GM19193 (cell line): ENCODE measurements around the gene HPSE.

ENCODE experiments used
- POLR2A ChIP-seq: IDR thresholded peaks from 4 replicates; pipeline ENCODE4 v1.6.1; 2011; ENCODE audit not compliant: insufficient read depth, insufficient read length; ENCODE audit errors: extremely low read depth

HPSE gene

DNA sequence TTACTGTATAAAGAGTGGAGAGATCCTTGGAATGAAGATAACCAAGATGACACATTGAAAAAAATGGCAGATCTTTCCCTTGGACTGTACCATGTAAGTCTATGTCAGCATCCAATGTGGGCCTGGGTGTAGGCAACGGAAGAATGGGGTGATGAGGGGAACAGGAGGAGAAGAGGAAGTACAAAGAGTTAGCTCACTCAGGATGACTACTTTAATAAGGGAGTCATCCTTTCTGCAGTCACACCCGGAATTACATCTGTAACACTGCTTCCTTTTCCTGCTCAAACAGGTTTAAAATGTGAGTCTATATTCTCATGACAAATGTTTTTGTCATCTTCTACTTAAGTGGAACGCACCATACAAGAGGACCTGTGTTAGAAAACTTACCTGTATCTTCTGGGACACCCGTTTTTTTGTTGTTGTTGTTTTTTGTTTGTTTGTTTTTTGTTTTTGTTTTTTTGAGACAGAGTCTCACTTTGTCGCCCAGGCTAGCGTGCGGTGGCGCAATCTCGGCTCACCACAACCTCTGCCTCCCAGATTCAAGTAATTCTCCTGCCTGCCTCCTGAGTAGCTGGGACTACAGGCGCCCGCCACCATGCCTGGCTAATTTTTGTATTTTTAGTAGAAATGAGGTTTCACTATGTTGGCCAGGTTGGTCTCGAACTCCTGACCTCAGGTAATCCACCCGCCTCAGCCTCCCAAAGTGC, 18.0 kb downstream of the HPSE start:
- TF ChIP-seq POLR2A: no peak

DNA sequence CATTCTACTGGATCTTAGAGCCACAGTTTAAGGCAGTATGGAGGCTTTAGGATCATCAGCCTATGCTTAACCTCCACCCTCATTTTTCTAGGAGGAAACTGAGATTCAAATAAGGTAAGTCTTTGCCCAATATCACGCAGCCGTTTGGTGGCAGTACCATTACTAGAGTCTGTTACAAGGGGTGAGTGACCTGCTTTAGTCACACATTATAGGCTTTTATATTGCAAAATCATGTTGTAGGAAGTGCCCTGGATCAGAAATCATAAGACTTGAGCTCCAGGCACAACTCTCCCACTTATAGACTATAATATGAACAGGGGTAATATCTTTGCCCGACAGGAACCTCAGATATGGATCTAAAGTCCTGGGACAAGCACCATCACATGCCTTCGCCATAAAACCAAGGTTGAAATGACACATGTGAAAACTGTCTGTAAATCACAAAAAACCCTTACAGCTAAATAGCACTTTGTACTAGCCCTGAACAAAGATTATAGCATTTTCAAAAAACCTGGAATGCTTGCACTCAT, 19.2 kb downstream of the HPSE start:
- TF ChIP-seq POLR2A: no peak

DNA sequence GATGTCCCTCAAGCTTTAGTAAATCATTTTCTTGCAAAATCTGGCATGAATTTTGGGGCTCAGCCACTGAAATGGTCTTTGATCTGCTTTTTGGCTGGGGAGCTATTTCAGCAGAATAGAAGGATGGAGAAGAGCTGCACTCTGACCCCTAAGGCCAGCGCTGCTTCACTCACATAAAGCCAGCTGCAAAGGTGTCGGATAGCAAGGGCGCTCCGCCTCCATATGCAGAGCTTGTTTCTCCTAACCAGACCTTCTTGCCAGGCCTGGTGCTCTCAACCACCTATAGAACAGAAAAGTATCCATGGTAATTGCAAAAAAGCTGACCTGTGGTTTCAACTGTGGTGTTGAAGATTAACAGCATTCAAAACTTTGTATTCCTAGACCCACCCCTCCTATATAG, 26.0 kb downstream of the HPSE start:
- no peak for TF ChIP-seq POLR2A

DNA sequence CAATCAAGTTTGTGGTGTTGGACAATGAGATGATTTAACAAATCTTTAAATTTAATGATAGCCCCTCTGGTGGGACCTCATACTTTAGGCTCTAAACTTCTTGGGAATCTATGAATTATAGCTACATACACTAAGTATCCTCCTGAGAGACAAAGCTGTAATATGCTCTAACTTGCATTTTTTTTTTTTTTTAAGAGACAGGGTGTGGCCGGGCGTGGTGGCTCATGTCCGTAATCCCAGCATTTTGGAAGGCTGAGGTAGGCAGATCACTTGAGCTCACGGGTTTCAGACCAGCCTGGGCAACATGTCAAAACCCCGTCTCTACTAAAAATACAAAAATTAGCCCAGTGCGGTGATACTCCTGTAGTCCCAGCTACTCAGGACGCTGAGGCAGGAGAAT, 26.7 kb downstream of the HPSE start:
- TF ChIP-seq POLR2A: no peak

DNA sequence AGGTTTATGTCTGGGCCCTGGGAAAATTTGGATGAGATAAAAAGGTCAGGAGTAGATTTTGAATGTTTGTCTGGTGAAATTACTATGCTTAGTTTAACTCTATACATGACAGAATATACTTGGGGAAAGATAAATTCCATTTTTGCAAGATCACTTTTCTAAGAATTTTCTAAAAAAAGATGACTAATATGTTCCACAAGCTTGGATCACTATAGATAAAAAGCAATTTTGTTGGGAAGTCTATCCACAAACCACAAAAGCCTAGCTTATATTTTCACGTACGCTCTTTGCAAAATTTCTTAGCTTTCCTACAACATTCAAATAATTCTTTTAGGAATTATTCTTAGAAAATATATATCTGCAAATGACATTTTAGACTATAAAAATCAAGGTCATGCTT, 29.5 kb downstream of the HPSE start:
- TF ChIP-seq POLR2A: no peak

DNA sequence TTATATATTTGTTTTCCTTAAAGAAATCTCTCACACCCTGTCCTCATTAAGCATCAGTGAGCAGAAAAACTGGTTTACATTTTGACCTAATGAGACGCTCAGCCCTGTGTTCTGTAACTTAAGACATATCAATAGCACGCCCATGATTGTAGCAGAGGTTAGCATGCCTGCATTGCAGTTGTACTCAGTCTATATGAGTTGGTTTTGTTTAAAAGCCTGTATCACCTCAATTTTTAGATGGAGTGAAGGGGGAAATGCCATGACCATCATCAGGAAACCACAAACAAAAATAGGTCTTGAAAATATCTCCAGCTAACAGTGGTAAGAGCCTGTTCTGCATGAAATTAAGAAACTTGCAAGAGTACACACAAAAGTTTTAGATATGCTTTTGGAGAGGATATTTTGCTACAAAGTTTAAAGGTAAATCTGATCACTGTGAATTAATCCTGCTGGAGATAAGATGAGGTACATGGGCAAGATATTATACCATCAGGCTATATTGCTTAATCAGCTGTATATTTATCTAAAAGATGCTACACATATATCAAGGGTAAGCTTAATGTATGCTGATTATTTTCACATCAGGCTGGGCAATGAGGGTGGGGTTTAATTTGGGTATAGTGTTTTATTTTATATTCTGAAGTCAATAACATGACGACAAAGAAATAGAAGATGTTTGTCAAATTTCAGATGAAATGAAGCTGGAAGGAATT, 36.9 kb downstream of the HPSE start:
- no peak for TF ChIP-seq POLR2A

- TF ChIP-seq POLR2A: no peak
Observed at GRCh38 chr4:83293305-83294046, 41.2 kb downstream of the HPSE start.

- no peak for TF ChIP-seq POLR2A
Observed at GRCh38 chr4:83285055-83285407, 49.6 kb downstream of the HPSE start.

DNA sequence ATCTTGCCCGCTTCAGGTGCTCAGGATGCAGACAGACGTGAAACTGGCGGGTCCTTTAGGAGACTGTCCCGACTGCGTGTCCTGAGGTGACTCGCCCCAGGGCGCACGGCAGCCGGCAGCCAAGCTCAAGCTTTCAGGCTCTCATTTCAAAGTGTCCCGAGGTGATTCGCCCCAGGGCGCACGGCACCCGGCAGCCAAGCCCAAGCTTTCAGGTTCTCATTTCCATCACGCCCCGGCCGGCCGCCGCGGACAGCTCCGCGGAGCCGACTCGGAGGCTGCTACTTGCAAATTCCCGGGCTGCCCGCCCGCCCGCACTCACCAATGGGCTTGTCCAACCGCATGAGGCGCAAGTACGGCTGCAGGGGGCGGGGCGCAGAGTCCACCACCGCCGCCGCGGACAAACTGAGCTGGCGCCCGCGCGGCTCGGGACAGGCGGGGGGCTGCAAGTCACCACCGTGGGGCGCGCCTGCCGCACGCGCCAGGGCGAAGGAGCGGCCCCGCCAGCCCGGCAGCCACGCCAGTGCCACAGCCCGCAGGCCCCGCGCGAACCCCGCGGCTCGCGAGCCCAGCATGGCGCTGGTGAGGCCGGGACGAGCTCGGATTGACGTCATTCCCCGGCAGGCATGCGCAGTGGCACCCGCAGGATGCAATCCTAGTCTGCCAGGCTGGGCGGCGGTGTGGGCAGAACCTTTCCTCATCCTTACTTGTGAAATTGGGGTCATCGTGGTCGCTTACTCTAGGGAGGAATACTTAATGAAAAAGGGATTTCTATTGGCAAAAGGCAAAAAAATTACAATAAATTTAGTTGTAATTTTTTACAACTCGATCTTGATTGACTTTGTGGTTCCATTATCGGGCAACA, 50.2 kb downstream of the HPSE start, which contains the start of gene COQ2:
TSS of gene COQ2 (minus strand) at position 606 of the 862 bp plus-strand sequence. CDS start at position 572, 34 bp downstream.
- peak; percentile 82 for TF ChIP-seq POLR2A

DNA sequence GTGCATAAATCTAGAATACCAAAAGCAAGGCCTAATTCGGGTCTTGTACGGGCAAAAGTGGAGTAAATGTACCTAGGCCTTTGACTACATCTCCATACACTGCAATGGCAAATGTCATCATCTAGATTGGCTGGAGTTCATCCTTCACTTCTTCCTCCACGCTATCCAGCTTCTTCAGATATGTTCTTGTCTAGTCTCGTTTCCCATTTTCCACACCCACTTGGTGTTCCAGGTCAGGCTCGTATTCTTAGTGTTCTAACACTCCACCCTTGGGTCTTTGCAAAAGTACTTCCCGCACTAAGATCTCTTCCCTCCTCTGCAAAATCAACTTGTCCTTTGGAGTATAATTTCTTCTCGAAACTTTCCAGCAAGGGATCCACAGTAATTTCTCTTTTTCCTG, 51.5 kb downstream of the HPSE start:
- no peak for TF ChIP-seq POLR2A

GRCh38 chr4:83282049-83282535, 52.6 kb downstream of the HPSE start:
- no peak for TF ChIP-seq POLR2A

GRCh38 chr4:83281307-83281706, 53.3 kb downstream of the HPSE start:
- TF ChIP-seq POLR2A: no peak

GRCh38 chr4:83276299-83277040, 58.2 kb downstream of the HPSE start:
- no peak for TF ChIP-seq POLR2A

GRCh38 chr4:83272900-83273299, 61.7 kb downstream of the HPSE start:
- TF ChIP-seq POLR2A: no peak

DNA sequence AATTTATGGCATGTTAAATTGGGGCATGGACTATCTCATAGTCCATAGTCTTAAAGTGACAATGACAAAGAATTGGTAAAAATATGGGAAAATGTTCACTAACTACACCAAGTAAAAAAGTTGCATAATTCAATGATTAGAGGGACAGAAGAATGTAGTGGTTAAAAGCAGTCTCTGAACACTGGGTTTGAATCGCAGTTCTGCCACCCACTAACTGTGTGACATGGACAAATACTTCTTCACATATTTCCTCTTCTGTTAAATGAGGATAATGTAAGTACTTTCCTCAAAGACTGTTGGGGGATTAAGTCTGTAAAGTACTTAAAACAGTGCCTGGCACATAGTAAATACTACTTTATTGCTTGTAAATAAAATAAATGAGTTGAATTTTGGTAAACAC, 65.4 kb downstream of the HPSE start:
- no peak for TF ChIP-seq POLR2A

GRCh38 chr4:83268491-83268890, 66.2 kb downstream of the HPSE start:
- TF ChIP-seq POLR2A: no peak
